Bronchial epithelial cell (primary cell): ENCODE data around the gene RNF38. TPM values are rescaled to one million over a fixed set of nuclear protein-coding genes. Genes with fewer than 3 reads are reported as not detected.
A peak's percentile ranks its signal among the peaks of the same experiment; 100 is the strongest.
"Not testable (repeated sequence)": the region's sequence is repeated elsewhere in the genome, so short reads cannot be mapped to it uniquely, and the experiment has no call there.

Experiments used
- DNase-seq: peaks from one replicate; pipeline ENCODE4 v3.0.0-alpha.2; 2010; ENCODE audit warnings: low read depth
- FAIRE-seq: peaks from 2 replicates; lab custom pipeline; 2011; peaks lifted over from hg19 to GRCh38; lab: Jason Lieb, UNC
- H3K27me3 ChIP-seq: 2 replicates; pipeline ENCODE4 v1.5.1; 2011; ENCODE audit warnings: low read length; ENCODE audit not compliant: control insufficient read depth, insufficient read depth
- H3K36me3 ChIP-seq: 2 replicates; pipeline ENCODE4 v1.5.1; 2011; ENCODE audit warnings: low read length; ENCODE audit not compliant: control insufficient read depth, insufficient read depth
- H3K4me3 ChIP-seq: 2 replicates; pipeline ENCODE4 v1.5.1; 2011; ENCODE audit warnings: mild to moderate bottlenecking, low read depth, low read length, control low read depth
- CTCF ChIP-seq: IDR thresholded peaks from 2 replicates; pipeline ENCODE4 v1.5.1; 2011; ENCODE audit warnings: mild to moderate bottlenecking, moderate library complexity, low read length, control low read depth, inconsistent platforms; ENCODE audit not compliant: insufficient read depth, severe bottlenecking
- total RNA-seq: library from RNA; depleted of rRNA; stranded (reverse); fragments of >200 nt; gene quantifications from 2 replicates; pipeline ENCODE4 v1.2.1, GENCODE V29; 2014

Gene RNF38
- total RNA-seq, 1 donor from 2014 or later, result 5.5 TPM

- H3K4me3 ChIP-seq, result no peak overlapping the region
- no peak for TF ChIP-seq CTCF
- no peak for FAIRE-seq
Measured at GRCh38 chr9:36389590-36389989, 10.5 kb downstream of the RNF38 start.

GRCh38 chr9:36386396-36386965 lies 13.6 kb downstream of the RNF38 start:
- H3K4me3 ChIP-seq, FAIRE-seq, H3K27me3 ChIP-seq, H3K36me3 ChIP-seq: not testable (repeated sequence)
- peak; percentile 87 for DNase-seq

More at GRCh38 chr9:36389590-36389989, 10.5 kb downstream of the RNF38 start:
- Histone ChIP-seq H3K27me3 (no peaks in the 10 kb centered on the region), H3K36me3 (peaks cover 4% of the 10 kb centered on the region)
- DNase-seq, result no peak

- FAIRE-seq (no peak), DNase-seq (no peak)
- H3K27me3 ChIP-seq, result no peaks in the 10 kb centered on the region
- peaks cover 2% of the 10 kb centered on the region for H3K36me3 ChIP-seq
- TF ChIP-seq CTCF, result no peak
- no peak overlapping the region for H3K4me3 ChIP-seq
Measured at GRCh38 chr9:36382484-36382883, 17.6 kb downstream of the RNF38 start.

GRCh38 chr9:36364577-36364976 lies 35.5 kb downstream of the RNF38 start:
- Histone ChIP-seq H3K36me3 (peaks cover 2% of the 10 kb centered on the region), H3K4me3 (no peak overlapping the region), H3K27me3 (no peaks in the 10 kb centered on the region)
- FAIRE-seq (no peak), DNase-seq (no peak)
- no peak for TF ChIP-seq CTCF

GRCh38 chr9:36363448-36363847 lies 36.6 kb downstream of the RNF38 start:
- H3K27me3 ChIP-seq, result no peaks in the 10 kb centered on the region
- TF ChIP-seq CTCF, result no peak
- H3K36me3 ChIP-seq, result peaks cover 1% of the 10 kb centered on the region
- FAIRE-seq (no peak), DNase-seq (no peak)
- H3K4me3 ChIP-seq, result no peak overlapping the region

- Histone ChIP-seq H3K36me3 (peaks cover 3% of the 10 kb centered on the region), H3K27me3 (no peaks in the 10 kb centered on the region), H3K4me3 (no peak overlapping the region)
- FAIRE-seq (no peak), DNase-seq (no peak)
- TF ChIP-seq CTCF, result no peak
Measured at GRCh38 chr9:36358486-36358885, 41.6 kb downstream of the RNF38 start.
